T-cell (primary cell): ENCODE results near the gene NEURL2. TPM values are rescaled to one million over a fixed set of nuclear protein-coding genes. Genes with fewer than 3 reads are reported as not detected.
"Not testable (repeated sequence)": the region's sequence is repeated elsewhere in the genome, so short reads cannot be mapped to it uniquely, and the experiment has no call there.

Experiments used
- ATAC-seq, 4 experiments: fragments of 200-7000 bp in 3 of 4; fragments of 150-1000 bp in 1 of 4; cut with Tn5 transposase; replicated peaks in 1 of 4; 1 replicate in 3 of 4; 2 replicates in 1 of 4; pipeline ENCODE4 v1.10.0; 2021; ENCODE audit warnings: moderate library complexity in 3 of 4, mild to moderate bottlenecking in 2 of 4, moderate number of reproducible peaks in 1 of 4
- CTCF ChIA-PET, 2 donors: fragments of 300-600 bp; sonication (Branson Sonifier 250); formaldehyde crosslinking; loops; one replicate each; lab custom pipeline; 2022; ENCODE audit warnings: antibody characterized with exemption in 2 of 2; lab: Charles Lee
- POLR2A ChIA-PET, 2 donors: fragments of 300-600 bp; sonication (Branson Sonifier 250); formaldehyde crosslinking; loops; one replicate each; lab custom pipeline; 2022; ENCODE audit warnings: antibody characterized with exemption in 2 of 2; lab: Charles Lee
- DNase-seq, 35 experiments: peaks; one replicate each; pipeline versions ENCODE4 v3.0.0 to v3.0.0-alpha.2; 2013 to 2023
- H3K27ac ChIP-seq: one replicate; pipeline ENCODE4 v1.5.1; 2013; ENCODE audit warnings: low read length
- H3K27me3 ChIP-seq, 2 experiments: replicated peaks in 1 of 2; 1 replicate in 1 of 2; 2 replicates in 1 of 2; pipeline versions ENCODE4 v1.6.1 to v1.7.0; 2013; ENCODE audit warnings: low read length in 1 of 2, mixed read lengths in 1 of 2; ENCODE audit not compliant: control insufficient read depth in 2 of 2, insufficient read depth in 2 of 2; ENCODE audit errors: extremely low read depth in 1 of 2
- H3K36me3 ChIP-seq, 2 donors: 1 replicate in 1 of 2; 2 replicates in 1 of 2; pipeline versions ENCODE4 v1.6.1 to v1.7.0; 2013; ENCODE audit warnings: low read length in 1 of 2; ENCODE audit not compliant: control insufficient read depth in 2 of 2, insufficient read depth in 1 of 2; ENCODE audit errors: extremely low read depth in 1 of 2
- H3K4me1 ChIP-seq, 2 experiments: 1 replicate in 1 of 2; 2 replicates in 1 of 2; pipeline versions ENCODE4 v1.6.1 to v1.7.0; 2013; ENCODE audit warnings: low read length in 2 of 2, mixed read lengths in 1 of 2; ENCODE audit not compliant: insufficient read depth in 2 of 2, control insufficient read depth in 1 of 2; ENCODE audit errors: extremely low read depth in 1 of 2
- H3K4me3 ChIP-seq, 2 donors: 1 replicate in 1 of 2; 2 replicates in 1 of 2; pipeline versions ENCODE4 v1.5.1 to v1.7.0; 2013; ENCODE audit warnings: mild to moderate bottlenecking in 2 of 2, low read length in 1 of 2, moderate library complexity in 1 of 2; ENCODE audit not compliant: control insufficient read depth in 1 of 2; ENCODE audit errors: extremely low read depth in 1 of 2
- H3K9me3 ChIP-seq: 2 replicates; pipeline ENCODE4 v1.7.0; 2013
- H3K27ac Mint-ChIP-seq, 2 donors: one replicate each; pipeline ENCODE4 v1.8.0; 2020 to 2021; ENCODE audit warnings: mild to moderate bottlenecking in 2 of 2, mixed read lengths in 2 of 2
- H3K27me3 Mint-ChIP-seq, 2 donors: one replicate each; pipeline ENCODE4 v1.8.0; 2021 to 2022; ENCODE audit warnings: mixed read lengths in 2 of 2
- H3K36me3 Mint-ChIP-seq: one replicate; pipeline ENCODE4 v1.8.0; 2021; ENCODE audit warnings: mixed read lengths
- H3K4me1 Mint-ChIP-seq, 3 donors: one replicate each; pipeline ENCODE4 v1.8.0; 2020 to 2022; ENCODE audit warnings: mixed read lengths in 3 of 3, mild to moderate bottlenecking in 1 of 3
- H3K4me3 Mint-ChIP-seq, 3 donors: one replicate each; pipeline ENCODE4 v1.8.0; 2020 to 2022; ENCODE audit warnings: mild to moderate bottlenecking in 3 of 3, mixed read lengths in 3 of 3, moderate library complexity in 3 of 3
- H3K9me3 Mint-ChIP-seq, 3 donors: one replicate each; pipeline ENCODE4 v1.8.0; 2020 to 2022; ENCODE audit warnings: mixed read lengths in 3 of 3
- WGBS: methylation state at CpG from one replicate; pipeline ENCODE4 v1.1.5; 2013; ENCODE audit warnings: missing lambda C conversion rate; ENCODE audit not compliant: insufficient coverage; 5-methylcytosine and 5-hydroxymethylcytosine counted together
- total RNA-seq, 35 experiments: library from RNA in 6 of 35; stranded (reverse) in 6 of 35; fragments of 120-200 nt in 1 of 35; gene quantifications; one replicate each; pipeline versions ENCODE4 v1.2.1 to v1.2.4 and lab custom pipeline; 2013 to 2026

The NEURL2 gene
- total RNA-seq, 5 donors from 2014 or later (not counting 1 experiment from before 2014, with no cell fraction given): 3.1 to 6.9 (median 6.1) TPM

GRCh38 chr20:45880988-45881788 lies 9.8 kb downstream of the NEURL2 start, which contains the start of gene ZSWIM1:
Gene ZSWIM1, plus strand, starts transcription at chr20:45881227. Its CDS starts 1,366 bp downstream, at chr20:45882593.
- no peaks in the 10 kb centered on the region for H3K9me3 Mint-ChIP-seq
- peaks cover 43 to 44% (median 43%) of the 10 kb centered on the region in 3 donors for H3K4me1 Mint-ChIP-seq
- ChIA-PET POLR2A (interaction anchor here (0.5 to 1.6 kb wide), 5 partner anchors 54 to 90 kb away, joined by 3 to 25 read pairs (median 7); partner anchors contain the start of gene PCIF1 (in 1 of the 2)), CTCF (interaction anchor here (0.5 to 2.4 kb wide), 7 partner anchors 9 to 972 kb away, joined by 3 to 11 read pairs (median 3); partner anchors contain the start of genes ACOT8 (in 1 of the 2), PABPC1L (in 1 of the 2), PLTP (in 1 of the 2) and ZSWIM3 (in 1 of the 2))
- H3K4me3 ChIP-seq: peak within 1 kb of the TSS; percentile 66 to 85
- H3K36me3 ChIP-seq: peaks cover 8 to 38% of the 10 kb centered on the region in 2 donors
- H3K36me3 Mint-ChIP-seq: peaks cover 22% of the 10 kb centered on the region
- no peaks in the 10 kb centered on the region for H3K27me3 Mint-ChIP-seq
- H3K9me3 ChIP-seq: no peaks in the 10 kb centered on the region
- peak; percentile 95 to 100 (median 98) for DNase-seq
- H3K27me3 ChIP-seq: no peaks in the 10 kb centered on the region
- peak; percentile 96 to 99 (median 96) for ATAC-seq
- H3K4me3 Mint-ChIP-seq: peak within 1 kb of the TSS; percentile 81 to 90 (median 88)
- WGBS: 1% methylated on average over 17 of the region's 23 CpGs
- peak within 1 kb of the TSS; percentile 71 for H3K27ac ChIP-seq
- H3K27ac Mint-ChIP-seq: peak within 1 kb of the TSS; percentile 89 to 95
- H3K4me1 ChIP-seq: peaks cover 5 to 32% of the 10 kb centered on the region in 2 experiments

GRCh38 chr20:45878076-45878761 lies 12.8 kb downstream of the NEURL2 start:
- Mint-ChIP-seq H3K27me3 (no peaks in the 10 kb centered on the region), H3K27ac (no peak overlapping the region), H3K9me3 (no peaks in the 10 kb centered on the region), H3K4me1 (peaks cover 22 to 26% (median 22%) of the 10 kb centered on the region in 3 donors), H3K36me3 (peaks cover 18% of the 10 kb centered on the region), H3K4me3 (no peak overlapping the region)
- H3K4me1 ChIP-seq: peaks cover 5 to 19% of the 10 kb centered on the region in 2 experiments
- H3K4me3 ChIP-seq: no peak overlapping the region
- peaks cover 10 to 29% of the 10 kb centered on the region in 2 donors for H3K36me3 ChIP-seq
- DNase-seq: no peak
- no peak overlapping the region for H3K27ac ChIP-seq
- no peak for ATAC-seq
- WGBS: 96% methylated on average over 13 of the region's 13 CpGs
- ChIA-PET POLR2A (no interaction called here), CTCF (no interaction called here)
- no peaks in the 10 kb centered on the region for H3K9me3 ChIP-seq
- no peaks in the 10 kb centered on the region for H3K27me3 ChIP-seq

- CTCF ChIA-PET: no interaction called here
These were observed 16.4 kb downstream of the NEURL2 start for GRCh38 chr20:45874576-45874975.

GRCh38 chr20:45874104-45874481 lies 16.9 kb downstream of the NEURL2 start:
- H3K4me1 Mint-ChIP-seq, H3K4me3 ChIP-seq, H3K9me3 ChIP-seq, H3K27me3 Mint-ChIP-seq, H3K27me3 ChIP-seq, H3K27ac Mint-ChIP-seq, CTCF ChIA-PET, ATAC-seq, DNase-seq, POLR2A ChIA-PET, H3K27ac ChIP-seq, H3K4me1 ChIP-seq, H3K4me3 Mint-ChIP-seq, H3K9me3 Mint-ChIP-seq: not testable (repeated sequence)
- H3K36me3 Mint-ChIP-seq: peaks cover 17% of the 10 kb centered on the region
- 91% methylated on average over 7 of the region's 10 CpGs for WGBS
- peaks cover 12 to 19% of the 10 kb centered on the region in 2 donors for H3K36me3 ChIP-seq

More at GRCh38 chr20:45874576-45874975, 16.4 kb downstream of the NEURL2 start:
- Mint-ChIP-seq H3K4me3 (no peak overlapping the region), H3K4me1 (no peaks in the 10 kb centered on the region), H3K9me3 (no peaks in the 10 kb centered on the region), H3K36me3 (peaks cover 17% of the 10 kb centered on the region), H3K27me3 (no peaks in the 10 kb centered on the region), H3K27ac (no peak overlapping the region)
- no peak overlapping the region for H3K4me3 ChIP-seq
- no peaks in the 10 kb centered on the region for H3K9me3 ChIP-seq
- H3K27ac ChIP-seq: no peak overlapping the region
- POLR2A ChIA-PET: no interaction called here
- DNase-seq (no peak), ATAC-seq (no peak)
- H3K36me3 ChIP-seq: peaks cover 10 to 19% of the 10 kb centered on the region in 2 donors
- H3K4me1 ChIP-seq: no peaks in the 10 kb centered on the region
- WGBS: 94% methylated on average over 4 of the region's 4 CpGs
- no peaks in the 10 kb centered on the region for H3K27me3 ChIP-seq

GRCh38 chr20:45873409-45874103 lies 17.5 kb downstream of the NEURL2 start:
- no peaks in the 10 kb centered on the region for H3K4me1 ChIP-seq
- peaks cover 12 to 19% of the 10 kb centered on the region in 2 donors for H3K36me3 ChIP-seq
- DNase-seq (no peak), ATAC-seq (no peak)
- no CpG with 5 or more reads among the region's 1 CpG for WGBS
- no peak overlapping the region for H3K4me3 ChIP-seq
- no peaks in the 10 kb centered on the region for H3K27me3 Mint-ChIP-seq
- POLR2A ChIA-PET: no interaction called here
- H3K27ac Mint-ChIP-seq: no peak overlapping the region
- H3K4me1 Mint-ChIP-seq: no peaks in the 10 kb centered on the region
- no peaks in the 10 kb centered on the region for H3K27me3 ChIP-seq
- H3K4me3 Mint-ChIP-seq: no peak overlapping the region
- no peak overlapping the region for H3K27ac ChIP-seq
- H3K36me3 Mint-ChIP-seq: peaks cover 17% of the 10 kb centered on the region
- CTCF ChIA-PET: no interaction called here
- no peaks in the 10 kb centered on the region for H3K9me3 Mint-ChIP-seq
- H3K9me3 ChIP-seq: no peaks in the 10 kb centered on the region

- H3K27me3 ChIP-seq: no peaks in the 10 kb centered on the region
- H3K36me3 ChIP-seq: peaks cover 10 to 12% of the 10 kb centered on the region in 2 donors
- H3K9me3 Mint-ChIP-seq: no peaks in the 10 kb centered on the region
- H3K4me3 ChIP-seq: no peak overlapping the region
- CTCF ChIA-PET: no interaction called here
- H3K27me3 Mint-ChIP-seq: no peaks in the 10 kb centered on the region
- H3K4me3 Mint-ChIP-seq: no peak overlapping the region
- H3K9me3 ChIP-seq: no peaks in the 10 kb centered on the region
- no peak overlapping the region for H3K27ac ChIP-seq
- POLR2A ChIA-PET: no interaction called here
- H3K36me3 Mint-ChIP-seq: peaks cover 17% of the 10 kb centered on the region
- ATAC-seq (no peak), DNase-seq (no peak)
- WGBS: 100% methylated on average over 2 of the region's 4 CpGs
- H3K4me1 ChIP-seq: no peaks in the 10 kb centered on the region
- H3K27ac Mint-ChIP-seq: no peak overlapping the region
- no peaks in the 10 kb centered on the region for H3K4me1 Mint-ChIP-seq
These were observed 18.4 kb downstream of the NEURL2 start for GRCh38 chr20:45872626-45873025.
